Small intestine (tissue), 7 donors: ENCODE results near the gene CD7. TPM values are rescaled to one million over a fixed set of nuclear protein-coding genes. Genes with fewer than 3 reads are reported as not detected.
"Not testable (repeated sequence)": the region's sequence is repeated elsewhere in the genome, so short reads cannot be mapped to it uniquely, and the experiment has no call there.

Source experiments
- DNase-seq, 2 donors: peaks; one replicate each; pipeline versions ENCODE4 v3.0.0 to v3.0.0-alpha.2; 2013
- FAIRE-seq: peaks from 2 replicates; lab custom pipeline; 2012; peaks lifted over from hg19 to GRCh38; lab: Jason Lieb, UNC
- H3K27ac ChIP-seq, 3 donors: one replicate each; pipeline ENCODE4 v1.5.1; 2013; ENCODE audit warnings: low read length in 2 of 3, mild to moderate bottlenecking in 2 of 3, control low read depth in 1 of 3, inconsistent platforms in 1 of 3, low read depth in 1 of 3, moderate library complexity in 1 of 3
- H3K27me3 ChIP-seq, 3 donors: one replicate each; pipeline ENCODE4 v1.6.1; 2013; ENCODE audit warnings: low read length in 3 of 3, inconsistent platforms in 1 of 3; ENCODE audit not compliant: control insufficient read depth in 3 of 3, insufficient read depth in 3 of 3
- H3K36me3 ChIP-seq, 3 donors: one replicate each; pipeline ENCODE4 v1.6.1; 2013; ENCODE audit warnings: low read length in 3 of 3, inconsistent platforms in 1 of 3, low read depth in 1 of 3, mild to moderate bottlenecking in 1 of 3, moderate library complexity in 1 of 3; ENCODE audit not compliant: control insufficient read depth in 3 of 3, insufficient read depth in 2 of 3
- H3K4me1 ChIP-seq, 3 donors: one replicate each; pipeline ENCODE4 v1.6.1; 2013; ENCODE audit warnings: low read length in 2 of 3, inconsistent platforms in 1 of 3, low read depth in 1 of 3, mild to moderate bottlenecking in 1 of 3, moderate library complexity in 1 of 3; ENCODE audit not compliant: control insufficient read depth in 3 of 3, insufficient read depth in 2 of 3
- H3K4me3 ChIP-seq, 3 donors: one replicate each; pipeline ENCODE4 v1.5.1; 2013; ENCODE audit warnings: low read length in 3 of 3, control low read depth in 1 of 3, inconsistent platforms in 1 of 3, low read depth in 1 of 3, mild to moderate bottlenecking in 1 of 3, moderate library complexity in 1 of 3
- H3K9me3 ChIP-seq, 2 donors: one replicate each; pipeline ENCODE4 v1.6.1; 2013; ENCODE audit warnings: low read depth in 1 of 2, low read length in 1 of 2; ENCODE audit not compliant: control insufficient read depth in 2 of 2, insufficient read depth in 1 of 2
- WGBS, 3 donors: extraction: QIAGEN DNeasy Blood & Tissue Kit; methylation state at CpG; one replicate each; pipeline ENCODE4 v1.1.7; 2013; 5-methylcytosine and 5-hydroxymethylcytosine counted together
- polyA plus RNA-seq, 4 donors: library from polyadenylated mRNA; stranded (reverse) in 3 of 4; unstranded in 1 of 4; fragments of 200-250 nt in 3 of 4; fragments of 120-200 nt in 1 of 4; gene quantifications; one replicate each; pipeline versions ENCODE4 v1.2.1 to v1.2.3, GENCODE V29; 2013
- donor health status: healthy with polysubstance abuse.
- donor health status: control.
- donor health status: control.
- donor health status: Bipolar disorder and iron deficiency.
- donor health status: healthy.

CD7 gene
- polyA plus RNA-seq, 4 donors, result 3.4 to 10.8 (median 7.7) TPM

GRCh38 chr17:82350182-82351030 lies 33.0 kb upstream of the CD7 start:
- FAIRE-seq (no peak), DNase-seq (no peak)
- 67 to 84% (median 74%) methylated on average over 28 of the region's 28 CpGs for WGBS, 3 donors
- H3K9me3 ChIP-seq, result no peaks in the 10 kb centered on the region
- H3K4me3 ChIP-seq, result no peak overlapping the region
- no peak overlapping the region for H3K27ac ChIP-seq
- no peaks in the 10 kb centered on the region for H3K36me3 ChIP-seq
- H3K4me1 ChIP-seq, result peaks cover 0 to 11% (median 0%) of the 10 kb centered on the region in 3 donors
- peaks cover 0 to under 1% (median 0%) of the 10 kb centered on the region in 3 donors for H3K27me3 ChIP-seq

GRCh38 chr17:82349287-82349701 lies 31.9 kb upstream of the CD7 start:
- Histone ChIP-seq H3K4me3 (no peak overlapping the region), H3K27me3 (no peaks in the 10 kb centered on the region), H3K9me3 (no peaks in the 10 kb centered on the region), H3K4me1 (peaks cover 0 to 11% (median 0%) of the 10 kb centered on the region in 3 donors), H3K36me3 (no peaks in the 10 kb centered on the region), H3K27ac (no peak overlapping the region)
- DNase-seq, result no peak
- FAIRE-seq, result no peak
- WGBS, 3 donors, result 25 to 43% (median 39%) methylated on average over 11 of the region's 11 CpGs

- Histone ChIP-seq H3K36me3 (no peaks in the 10 kb centered on the region), H3K27ac (no peak overlapping the region), H3K27me3 (no peaks in the 10 kb centered on the region), H3K4me1 (peaks cover 0 to 11% (median 0%) of the 10 kb centered on the region in 3 donors), H3K4me3 (no peak overlapping the region), H3K9me3 (no peaks in the 10 kb centered on the region)
- WGBS, 3 donors, result 65 to 68% (median 66%) methylated on average over 11 of the region's 11 CpGs
- DNase-seq (no peak), FAIRE-seq (no peak)
Measured at GRCh38 chr17:82348866-82349265, 31.5 kb upstream of the CD7 start.

GRCh38 chr17:82348434-82348833 lies 31.0 kb upstream of the CD7 start:
- no peak overlapping the region for H3K27ac ChIP-seq
- no peak overlapping the region for H3K4me3 ChIP-seq
- no peaks in the 10 kb centered on the region for H3K9me3 ChIP-seq
- no peaks in the 10 kb centered on the region for H3K36me3 ChIP-seq
- no peak for DNase-seq
- no peaks in the 10 kb centered on the region for H3K27me3 ChIP-seq
- 63 to 72% (median 66%) methylated on average over 9 of the region's 9 CpGs for WGBS, 3 donors
- peaks cover 0 to 11% (median 0%) of the 10 kb centered on the region in 3 donors for H3K4me1 ChIP-seq
- FAIRE-seq, result no peak

GRCh38 chr17:82347994-82348393 lies 30.6 kb upstream of the CD7 start:
- DNase-seq, H3K9me3 ChIP-seq, FAIRE-seq, H3K27me3 ChIP-seq, H3K36me3 ChIP-seq, H3K27ac ChIP-seq, H3K4me3 ChIP-seq: not testable (repeated sequence)
- peaks cover 0 to 11% (median 0%) of the 10 kb centered on the region in 3 donors for H3K4me1 ChIP-seq
- WGBS, 3 donors, result 58 to 79% (median 77%) methylated on average over 11 of the region's 11 CpGs

GRCh38 chr17:82346342-82347300 lies 29.2 kb upstream of the CD7 start:
- 44 to 55% (median 46%) methylated on average over 28 of the region's 28 CpGs for WGBS, 3 donors
- peak in 1 of 2 donors; percentile 48 for DNase-seq
- H3K4me1 ChIP-seq, result peaks cover 0 to 9% (median 0%) of the 10 kb centered on the region in 3 donors
- no peaks in the 10 kb centered on the region for H3K27me3 ChIP-seq
- no peak overlapping the region for H3K4me3 ChIP-seq
- no peaks in the 10 kb centered on the region for H3K36me3 ChIP-seq
- no peak overlapping the region for H3K27ac ChIP-seq
- no peaks in the 10 kb centered on the region for H3K9me3 ChIP-seq
- no peak for FAIRE-seq

GRCh38 chr17:82345151-82345976 lies 28.0 kb upstream of the CD7 start:
- H3K27ac ChIP-seq, result no peak overlapping the region
- H3K4me3 ChIP-seq, result no peak overlapping the region
- 85 to 90% (median 89%) methylated on average over 42 of the region's 42 CpGs for WGBS, 3 donors
- H3K4me1 ChIP-seq, result peaks cover 0 to 9% (median 0%) of the 10 kb centered on the region in 3 donors
- DNase-seq, result no peak
- FAIRE-seq, result no peak
- H3K36me3 ChIP-seq, result no peaks in the 10 kb centered on the region
- no peaks in the 10 kb centered on the region for H3K27me3 ChIP-seq
- peaks cover 0 to 1% of the 10 kb centered on the region in 2 donors for H3K9me3 ChIP-seq
